Tibial nerve (tissue), 3 donors: ENCODE results near the gene CSN2.

Experiments used
- CTCF ChIP-seq, 5 experiments: fragments of 200-600 bp in 3 of 5; fragments of 450-650 bp in 2 of 5; sonication (generic) in 3 of 5; IDR thresholded peaks; one replicate each; pipeline ENCODE4 v1.5.1; 2016 to 2019; ENCODE audit warnings: antibody characterized with exemption in 5 of 5, mild to moderate bottlenecking in 3 of 5, moderate library complexity in 2 of 5
- POLR2A ChIP-seq, 2 donors: fragments of 450-650 bp; IDR thresholded peaks; one replicate each; pipeline ENCODE4 v1.6.1; 2017; ENCODE audit warnings: antibody characterized with exemption in 2 of 2, mild to moderate bottlenecking in 2 of 2, moderate library complexity in 2 of 2

GRCh38 chr4:69907151-69907550, 58.4 kb downstream of the CSN2 start:
- TF ChIP-seq CTCF (IDR thresholded peaks at IDR 0.05) (no peak), POLR2A (IDR thresholded peaks at IDR 0.05) (no peak)
